Activated CD4-positive, alpha-beta T cell treated with anti-CD3 and anti-CD28 coated beads, Interleukin-2, amount 50 U/mL, for 24 hours (primary cell): ENCODE data around the gene GP9.

ENCODE experiments used
- DNase-seq, 2 donors: peaks; one replicate each; pipeline ENCODE4 v3.0.0-alpha.2; 2020; ENCODE audit warnings: low read depth in 1 of 2, low spot score in 1 of 2

GP9 gene

GRCh38 chr3:129060276-129061022, at the start of gene GP9:
TSS of gene GP9 (plus strand) at chr3:129060779. CDS start at chr3:129061740, 961 bp downstream.
- no peak for DNase-seq

GRCh38 chr3:129013491-129013891, 47.1 kb upstream of the GP9 start:
- DNase-seq, result no peak

- no peak for DNase-seq
Measured at GRCh38 chr3:129014148-129014547, 46.4 kb upstream of the GP9 start.

GRCh38 chr3:129014793-129015345, 45.7 kb upstream of the GP9 start:
- no peak for DNase-seq

GRCh38 chr3:129015388-129016105, 45.0 kb upstream of the GP9 start:
- DNase-seq, result peak in 1 of 2 donors; percentile 27

- peak in 1 of 2 donors; percentile 34 for DNase-seq
Measured at GRCh38 chr3:129016356-129016719, 44.2 kb upstream of the GP9 start.

- DNase-seq, result no peak
Measured at GRCh38 chr3:129016720-129017483, 43.7 kb upstream of the GP9 start.

- DNase-seq, result no peak
Measured at GRCh38 chr3:129017484-129017899, 43.1 kb upstream of the GP9 start.

GRCh38 chr3:129018271-129018670, 42.3 kb upstream of the GP9 start:
- no peak for DNase-seq

- DNase-seq, result no peak
Measured at GRCh38 chr3:129018751-129019150, 41.8 kb upstream of the GP9 start.

- no peak for DNase-seq
Measured at GRCh38 chr3:129019266-129019665, 41.3 kb upstream of the GP9 start.

GRCh38 chr3:129020691-129021090, 39.9 kb upstream of the GP9 start:
- no peak for DNase-seq

- DNase-seq, result no peak
Measured at GRCh38 chr3:129021140-129021551, 39.4 kb upstream of the GP9 start.

- DNase-seq, result no peak
Measured at GRCh38 chr3:129022114-129023007, 38.2 kb upstream of the GP9 start.

- no peak for DNase-seq
Measured at GRCh38 chr3:129023008-129023358, 37.6 kb upstream of the GP9 start.

- no peak for DNase-seq
Measured at GRCh38 chr3:129023909-129024308, 36.7 kb upstream of the GP9 start.

- no peak for DNase-seq
Measured at GRCh38 chr3:129025108-129025507, 35.5 kb upstream of the GP9 start.

GRCh38 chr3:129025691-129026435, 34.7 kb upstream of the GP9 start:
- DNase-seq, result no peak

- peak; percentile 77 to 85 for DNase-seq
Measured at GRCh38 chr3:129026728-129027543, 33.6 kb upstream of the GP9 start.
